Measurements from ENCODE around the gene HAUS5.
A peak's percentile ranks its signal among the peaks of the same experiment; 100 is the strongest.
"Not testable (repeated sequence)": the region's sequence is repeated elsewhere in the genome, so short reads cannot be mapped to it uniquely, and the experiment has no call there.

The HAUS5 gene

GRCh38 chr19:35644206-35644986 is 31.9 kb downstream of the HAUS5 start:
- peak; percentile 93 for DNase-seq

DNA sequence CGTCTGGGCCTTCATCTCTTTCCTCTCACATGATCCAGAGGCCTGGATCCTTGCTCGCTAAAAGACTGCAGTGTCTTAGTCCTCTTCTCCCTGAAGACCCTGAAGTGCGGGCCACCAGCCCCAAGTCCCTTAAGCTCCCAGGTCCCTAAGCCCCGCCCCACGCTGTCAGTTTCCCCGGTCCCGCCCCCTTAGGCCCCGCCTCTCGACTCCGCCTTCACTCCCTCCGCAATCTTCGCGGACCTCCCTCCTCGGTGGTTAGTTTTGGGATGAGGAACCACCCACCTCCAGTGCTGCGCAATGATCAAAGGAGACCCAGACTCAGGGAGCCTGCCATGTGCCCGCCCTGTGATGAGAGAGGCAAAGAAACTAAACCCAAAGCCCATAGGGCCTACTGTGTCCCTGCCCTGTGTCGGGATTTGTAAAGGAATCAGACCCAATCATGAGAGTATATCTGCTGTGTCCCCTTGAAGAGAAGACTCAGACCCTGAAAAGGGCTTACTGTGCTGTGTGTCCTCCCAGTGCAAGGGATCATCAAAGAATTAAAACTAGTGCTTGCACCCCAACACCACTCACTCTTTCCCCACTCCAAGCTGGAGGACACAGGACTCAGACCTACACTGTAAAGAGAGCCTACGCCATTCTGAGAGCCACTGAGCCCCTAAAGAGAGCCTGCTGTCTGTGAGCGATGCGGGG is 32.6 kb downstream of the HAUS5 start:
- DNase-seq, result no peak

- DNase-seq, result no peak
These were observed 33.4 kb downstream of the HAUS5 start for GRCh38 chr19:35645680-35646511.

GRCh38 chr19:35648017-35648961 is 35.8 kb downstream of the HAUS5 start, which contains the start of gene COX6B1:
COX6B1 (plus strand) TSS chr19:35648323; CDS start chr19:35651244, 2,921 bp downstream.
- DNase-seq, result peak; percentile 97

DNA sequence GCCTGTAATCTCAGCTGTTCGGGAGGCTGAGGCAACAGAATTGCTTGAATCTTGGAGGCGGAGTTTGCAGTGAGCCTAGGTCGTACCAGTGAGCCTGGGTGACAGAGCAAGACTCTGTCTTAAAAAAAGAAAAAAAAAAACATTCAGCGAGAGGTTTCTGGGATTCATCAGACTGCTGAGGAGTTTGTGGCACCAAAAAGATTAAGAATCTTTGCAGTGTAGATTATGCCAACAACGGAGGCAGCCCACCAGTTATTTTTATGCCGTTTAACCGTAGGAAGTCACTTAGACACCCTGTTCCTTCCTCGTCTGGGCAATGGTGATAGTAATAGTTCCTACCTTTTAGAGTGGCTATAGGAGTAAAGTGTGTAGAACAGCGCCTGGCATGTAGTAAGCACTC is 38.0 kb downstream of the HAUS5 start:
- no peak for DNase-seq

- not testable (repeated sequence) for DNase-seq
These were observed 42.3 kb downstream of the HAUS5 start for GRCh38 chr19:35654828-35655227.

GRCh38 chr19:35655600-35655999 is 43.1 kb downstream of the HAUS5 start:
- no peak for DNase-seq

DNA sequence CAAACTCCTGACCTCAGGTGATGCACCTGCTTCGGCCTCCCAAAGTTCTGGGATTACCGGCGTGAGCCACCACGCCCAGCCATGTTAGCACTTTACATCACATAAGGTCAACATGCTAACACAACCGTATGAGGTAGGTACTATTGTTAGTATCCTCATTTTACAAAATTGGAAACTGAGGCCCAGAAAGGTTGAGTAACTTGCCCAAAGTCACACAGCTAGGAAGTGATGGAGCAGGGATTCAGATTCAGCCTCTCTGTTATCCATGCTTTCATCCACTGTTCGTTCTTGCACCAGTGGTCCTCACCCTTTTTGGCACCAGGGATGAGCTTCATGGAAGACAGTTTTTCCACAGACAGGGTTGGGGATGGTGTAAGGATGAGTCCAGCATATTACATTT is 44.2 kb downstream of the HAUS5 start:
- DNase-seq, result no peak

GRCh38 chr19:35657904-35658700 is 45.6 kb downstream of the HAUS5 start:
- no peak for DNase-seq

- DNase-seq, result no peak
These were observed 49.4 kb downstream of the HAUS5 start for GRCh38 chr19:35661995-35662340.

- DNase-seq, result no peak
These were observed 51.4 kb downstream of the HAUS5 start for GRCh38 chr19:35663981-35664380.

GRCh38 chr19:35665157-35665556 is 52.6 kb downstream of the HAUS5 start:
- DNase-seq, result no peak

DNA sequence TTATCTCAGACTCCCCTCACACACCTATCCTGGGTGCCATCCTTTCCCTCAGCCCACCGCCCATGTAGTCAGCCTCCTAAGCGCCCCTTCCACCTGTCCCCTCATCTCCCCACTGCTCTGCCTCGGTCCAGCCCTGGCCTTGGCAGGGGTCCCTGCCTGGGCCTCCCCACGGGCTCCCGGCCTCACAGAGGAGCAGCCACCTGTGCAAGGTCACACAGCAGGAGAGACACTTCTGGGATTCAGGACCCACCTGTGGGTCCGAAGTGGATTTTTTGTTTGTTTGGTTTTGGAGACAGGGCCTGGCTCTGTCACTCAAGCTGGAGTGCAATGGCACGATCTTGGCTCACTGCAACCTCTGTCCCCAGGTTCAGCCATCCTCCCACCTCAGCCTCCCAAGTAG is 53.1 kb downstream of the HAUS5 start:
- DNase-seq, result no peak

DNA sequence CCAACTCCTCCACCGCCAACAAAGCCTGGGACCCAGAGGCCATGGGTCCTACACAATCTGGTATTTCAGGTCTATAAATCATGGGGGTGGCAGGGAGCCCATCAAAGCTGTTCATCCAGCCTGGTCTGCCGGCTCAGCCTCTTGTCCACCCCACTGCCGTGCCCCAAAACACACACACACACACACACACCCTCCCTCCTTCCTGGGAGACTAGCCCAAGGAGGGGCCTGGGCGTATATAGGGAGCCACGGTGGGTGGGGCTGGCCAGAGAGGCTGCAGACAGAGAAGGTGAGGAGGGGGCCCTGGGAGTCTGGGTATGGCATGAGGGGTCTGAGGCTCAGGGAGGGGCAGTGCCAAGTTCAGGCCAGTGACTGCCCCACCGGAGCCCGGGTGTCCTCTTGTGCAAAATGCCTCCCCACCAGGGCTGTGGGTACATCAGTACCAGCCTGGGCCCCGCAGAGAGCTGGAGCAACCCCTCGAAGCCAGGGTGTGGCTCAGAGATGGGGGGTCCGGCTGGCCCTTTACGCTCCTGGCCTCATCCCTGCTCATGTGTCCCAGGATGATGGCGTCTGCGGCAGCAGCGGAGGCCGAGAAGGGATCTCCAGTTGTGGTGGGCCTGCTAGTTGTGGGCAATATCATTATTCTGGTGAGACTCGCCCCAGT is 53.8 kb downstream of the HAUS5 start, which contains the start of gene UPK1A:
UPK1A (plus strand) TSS at position 267 of the 663 bp plus-strand sequence; CDS start at position 563, 296 bp downstream.
- no peak for DNase-seq

DNA sequence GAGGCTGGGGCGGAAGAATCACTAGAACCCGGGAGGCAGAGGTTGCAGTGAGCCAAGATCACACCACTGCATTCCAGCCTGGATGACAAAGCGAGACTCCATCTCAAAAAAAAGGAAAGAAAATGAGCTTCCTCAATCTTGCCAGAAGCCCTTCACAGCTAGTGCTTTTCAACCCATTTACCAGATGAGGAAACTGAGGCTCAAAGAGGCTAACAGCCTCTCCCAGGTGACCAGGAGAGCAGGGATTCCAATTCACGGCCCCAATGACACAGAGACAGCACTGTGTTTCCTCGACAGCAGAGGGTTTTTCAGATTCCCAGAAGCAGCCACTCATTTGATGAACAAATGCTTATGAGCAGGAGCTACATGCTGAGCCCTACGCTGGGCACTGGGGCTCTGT is 57.0 kb downstream of the HAUS5 start:
- no peak for DNase-seq

- DNase-seq, result no peak
These were observed 57.4 kb downstream of the HAUS5 start for GRCh38 chr19:35669974-35670373.

- DNase-seq, result no peak
These were observed 58.2 kb downstream of the HAUS5 start for GRCh38 chr19:35670686-35671085.

- DNase-seq, result no peak
These were observed 59.3 kb downstream of the HAUS5 start for GRCh38 chr19:35671818-35672217.

DNA sequence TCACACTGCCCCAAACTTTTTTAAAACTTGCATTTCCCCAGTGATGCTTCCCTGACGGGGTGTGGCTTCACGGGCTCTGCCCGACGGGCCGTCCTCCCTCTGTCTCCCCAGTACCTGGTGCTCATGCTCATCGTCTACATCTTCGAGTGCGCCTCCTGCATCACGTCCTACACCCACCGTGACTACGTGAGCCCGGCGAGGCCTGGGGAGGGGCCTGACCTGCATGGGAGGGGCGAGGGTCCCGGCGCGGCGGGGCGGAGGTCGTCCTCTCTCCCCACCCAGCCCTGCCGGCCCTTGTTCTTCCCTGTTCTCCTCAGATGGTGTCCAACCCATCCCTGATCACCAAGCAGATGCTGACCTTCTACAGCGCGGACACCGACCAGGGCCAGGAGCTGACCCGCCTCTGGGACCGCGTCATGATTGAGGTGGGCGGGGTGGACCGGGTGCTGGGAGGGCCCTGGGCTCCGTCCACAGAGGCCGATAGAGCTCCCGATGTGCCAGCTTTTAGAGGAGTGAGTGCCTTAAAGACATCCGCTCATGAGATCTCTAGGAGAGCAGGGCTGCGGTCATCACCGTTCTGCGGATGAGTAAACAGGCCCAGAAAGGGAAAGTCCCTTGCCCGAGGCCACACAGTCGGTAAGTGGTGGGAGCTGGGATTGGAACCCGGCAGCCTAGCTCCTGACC is 60.7 kb downstream of the HAUS5 start:
- no peak for DNase-seq
